Stimulated activated CD8-positive, alpha-beta memory T cell treated with anti-CD3 and anti-CD28 coated beads, Interleukin-4, amount 100 ng/mL, for 24 hours (primary cell): ENCODE results near the gene NFXL1.

Experiments
- DNase-seq: peaks from one replicate; pipeline ENCODE4 v3.0.0-alpha.2; 2020; ENCODE audit warnings: low read depth

Gene NFXL1

GRCh38 chr4:47891928-47892327, 22.5 kb downstream of the NFXL1 start:
- no peak for DNase-seq

GRCh38 chr4:47882228-47882627, 32.2 kb downstream of the NFXL1 start:
- DNase-seq: no peak

GRCh38 chr4:47879458-47879857, 34.9 kb downstream of the NFXL1 start:
- no peak for DNase-seq

GRCh38 chr4:47876784-47877546, 37.4 kb downstream of the NFXL1 start:
- no peak for DNase-seq

- no peak for DNase-seq
These were observed 38.1 kb downstream of the NFXL1 start for GRCh38 chr4:47876310-47876709.

- no peak for DNase-seq
These were observed 40.4 kb downstream of the NFXL1 start for GRCh38 chr4:47873877-47874541.

GRCh38 chr4:47863486-47863885, 50.9 kb downstream of the NFXL1 start:
- no peak for DNase-seq

- no peak for DNase-seq
These were observed 52.1 kb downstream of the NFXL1 start for GRCh38 chr4:47862297-47862696.

- no peak for DNase-seq
These were observed 54.1 kb downstream of the NFXL1 start for GRCh38 chr4:47860305-47860704.

GRCh38 chr4:47858006-47858405, 56.4 kb downstream of the NFXL1 start:
- DNase-seq: no peak

- DNase-seq: no peak
These were observed 57.7 kb downstream of the NFXL1 start for GRCh38 chr4:47856713-47857112.

- no peak for DNase-seq
These were observed 59.0 kb downstream of the NFXL1 start for GRCh38 chr4:47855350-47855749.

GRCh38 chr4:47852136-47852535, 62.2 kb downstream of the NFXL1 start:
- no peak for DNase-seq

GRCh38 chr4:47849466-47849865, 64.9 kb downstream of the NFXL1 start:
- no peak for DNase-seq

- DNase-seq: no peak
These were observed 66.3 kb downstream of the NFXL1 start for GRCh38 chr4:47848041-47848440.

- DNase-seq: no peak
These were observed 71.4 kb downstream of the NFXL1 start for GRCh38 chr4:47842985-47843384.

GRCh38 chr4:47840291-47840690, 74.1 kb downstream of the NFXL1 start:
- DNase-seq: no peak

- DNase-seq: no peak
These were observed 75.1 kb downstream of the NFXL1 start for GRCh38 chr4:47839259-47839658.

- DNase-seq: no peak
These were observed 75.9 kb downstream of the NFXL1 start for GRCh38 chr4:47838445-47838844.

GRCh38 chr4:47837908-47838294, 76.5 kb downstream of the NFXL1 start, which contains the start of gene CORIN:
Gene CORIN, minus strand, starts transcription at chr4:47838067. Its CDS starts 118 bp downstream, at chr4:47837949.
- DNase-seq: no peak

- no peak for DNase-seq
These were observed 77.1 kb downstream of the NFXL1 start for GRCh38 chr4:47837094-47837907.

- no peak for DNase-seq
These were observed 77.7 kb downstream of the NFXL1 start for GRCh38 chr4:47836641-47837093.

- no peak for DNase-seq
These were observed 78.9 kb downstream of the NFXL1 start for GRCh38 chr4:47835494-47835893.
